Uterus (tissue), 4 donors: ENCODE data around the gene NUTM2B. TPM values are rescaled to one million over a fixed set of nuclear protein-coding genes. Genes with fewer than 3 reads are reported as not detected.
"Not testable (repeated sequence)": the region's sequence is repeated elsewhere in the genome, so short reads cannot be mapped to it uniquely, and the experiment has no call there.

Experiments
- DNase-seq, 2 donors: peaks; one replicate each; pipeline ENCODE4 v3.0.0-alpha.2; 2019 to 2020
- H3K27ac ChIP-seq, 2 donors: fragments of 200-600 bp; sonication (generic); 1 replicate in 1 of 2; 2 replicates in 1 of 2; pipeline ENCODE4 v1.5.1; 2016 to 2018
- H3K27me3 ChIP-seq, 2 donors: fragments of 200-600 bp; sonication (generic); one replicate each; pipeline ENCODE4 v1.5.1; 2018 to 2019; ENCODE audit warnings: control low read depth in 1 of 2
- H3K36me3 ChIP-seq, 2 donors: fragments of 200-600 bp; sonication (generic); one replicate each; pipeline ENCODE4 v1.5.1; 2019; ENCODE audit warnings: control low read depth in 1 of 2
- H3K4me1 ChIP-seq, 2 donors: fragments of 200-600 bp; sonication (generic); one replicate each; pipeline ENCODE4 v1.5.1; 2018 to 2019; ENCODE audit warnings: control low read depth in 1 of 2
- H3K4me3 ChIP-seq, 2 donors: fragments of 200-600 bp; sonication (generic); 1 replicate in 1 of 2; 2 replicates in 1 of 2; pipeline ENCODE4 v1.5.1; 2018 to 2019; ENCODE audit warnings: mild to moderate bottlenecking in 1 of 2
- H3K9me3 ChIP-seq, 2 donors: fragments of 200-600 bp; sonication (generic); one replicate each; pipeline ENCODE4 v1.5.1; 2019; ENCODE audit warnings: control low read depth in 1 of 2
- intact Hi-C: fragments of 100-400 bp; cut with DNase I; formaldehyde crosslinking; loops from one replicate; pipeline ENCODE4 v1.15.1; 2023; ENCODE audit warnings: low total_unique reads
- total RNA-seq, 4 donors: library from RNA; depleted of rRNA in 3 of 4; stranded (reverse); fragments of >200 nt in 3 of 4; gene quantifications; one replicate each; pipeline versions ENCODE4 v1.1.0 to v1.2.4, GENCODE V29; 2014 to 2023
- donor health status: DM: yes; HTN: yes; CAD: no.

Gene NUTM2B
- total RNA-seq, 4 donors from 2014 or later: 0.41 to 1.3 TPM; not detected in 2

GRCh38 chr10:79697141-79697540 is 5.9 kb upstream of the NUTM2B start:
- DNase-seq, H3K9me3 ChIP-seq, H3K27me3 ChIP-seq, H3K4me1 ChIP-seq, H3K27ac ChIP-seq, H3K4me3 ChIP-seq, intact Hi-C loops, H3K36me3 ChIP-seq: not testable (repeated sequence)

- DNase-seq: not testable (repeated sequence)
Measured at GRCh38 chr10:79700381-79700944, 2.6 kb upstream of the NUTM2B start.

GRCh38 chr10:79707017-79707416 is 4.0 kb downstream of the NUTM2B start:
- H3K4me1 ChIP-seq, H3K27me3 ChIP-seq, H3K4me3 ChIP-seq, intact Hi-C loops, DNase-seq, H3K36me3 ChIP-seq, H3K27ac ChIP-seq, H3K9me3 ChIP-seq: not testable (repeated sequence)

More at GRCh38 chr10:79700381-79700944, 2.6 kb upstream of the NUTM2B start:
- H3K36me3 ChIP-seq, intact Hi-C loops, H3K27me3 ChIP-seq, H3K27ac ChIP-seq, H3K9me3 ChIP-seq, H3K4me3 ChIP-seq, H3K4me1 ChIP-seq: not testable (repeated sequence)

GRCh38 chr10:79714976-79715375 is 11.9 kb downstream of the NUTM2B start:
- not testable (repeated sequence) for H3K4me1 ChIP-seq

GRCh38 chr10:79716917-79717579 is 14.0 kb downstream of the NUTM2B start:
- H3K9me3 ChIP-seq, intact Hi-C loops, DNase-seq, H3K4me3 ChIP-seq, H3K27ac ChIP-seq, H3K36me3 ChIP-seq, H3K4me1 ChIP-seq, H3K27me3 ChIP-seq: not testable (repeated sequence)

More at GRCh38 chr10:79714976-79715375, 11.9 kb downstream of the NUTM2B start:
- DNase-seq, intact Hi-C loops, H3K9me3 ChIP-seq, H3K36me3 ChIP-seq, H3K4me3 ChIP-seq, H3K27ac ChIP-seq, H3K27me3 ChIP-seq: not testable (repeated sequence)

GRCh38 chr10:79720000-79720399 is 17.0 kb downstream of the NUTM2B start:
- H3K27me3 ChIP-seq, H3K36me3 ChIP-seq, H3K9me3 ChIP-seq, H3K27ac ChIP-seq, DNase-seq, H3K4me3 ChIP-seq, intact Hi-C loops, H3K4me1 ChIP-seq: not testable (repeated sequence)

- H3K4me3 ChIP-seq, intact Hi-C loops, H3K36me3 ChIP-seq, H3K4me1 ChIP-seq, H3K27ac ChIP-seq, DNase-seq, H3K9me3 ChIP-seq, H3K27me3 ChIP-seq: not testable (repeated sequence)
Measured at GRCh38 chr10:79726620-79727019, 23.6 kb downstream of the NUTM2B start.

GRCh38 chr10:79744844-79745243 is 41.8 kb downstream of the NUTM2B start:
- intact Hi-C loops, H3K9me3 ChIP-seq, H3K27me3 ChIP-seq, H3K4me3 ChIP-seq, H3K27ac ChIP-seq, DNase-seq, H3K4me1 ChIP-seq, H3K36me3 ChIP-seq: not testable (repeated sequence)

GRCh38 chr10:79748510-79748909 is 45.5 kb downstream of the NUTM2B start:
- DNase-seq, H3K27ac ChIP-seq, H3K4me1 ChIP-seq, H3K4me3 ChIP-seq, intact Hi-C loops, H3K27me3 ChIP-seq, H3K36me3 ChIP-seq, H3K9me3 ChIP-seq: not testable (repeated sequence)

- intact Hi-C loops, H3K36me3 ChIP-seq, H3K27ac ChIP-seq, H3K4me1 ChIP-seq, H3K27me3 ChIP-seq, H3K4me3 ChIP-seq, H3K9me3 ChIP-seq, DNase-seq: not testable (repeated sequence)
Measured at GRCh38 chr10:79753601-79754000, 50.6 kb downstream of the NUTM2B start.

- H3K27ac ChIP-seq, H3K9me3 ChIP-seq, H3K27me3 ChIP-seq, DNase-seq, H3K4me1 ChIP-seq, H3K36me3 ChIP-seq, intact Hi-C loops, H3K4me3 ChIP-seq: not testable (repeated sequence)
Measured at GRCh38 chr10:79758297-79758993, 55.4 kb downstream of the NUTM2B start.
